Glutamatergic neuron (in vitro differentiated cells): ENCODE results near the gene IL22RA2. TPM values are rescaled to one million over a fixed set of nuclear protein-coding genes. Genes with fewer than 3 reads are reported as not detected.

Source experiments
- total RNA-seq: library from RNA; stranded (reverse); fragmentation: NEBNext Ultra II Directional; extraction: Animal tissue kit (Norgen Biotek cat#: 25700); gene quantifications from one replicate; pipeline ENCODE4 v1.2.1, GENCODE V29; 2021; ENCODE audit not compliant: unreplicated experiment

Gene IL22RA2
- total RNA-seq, 1 donor from 2014 or later: not detected

Other genes starting within 250 kb of the IL22RA2 start
- not detected for gene IL20RA, start 128.7 kb downstream of the IL22RA2 start, total RNA-seq
- 36.4 TPM for gene IFNGR1, start 45.7 kb upstream of the IL22RA2 start, total RNA-seq